ENCODE results near the gene LILRB4. TPM values are rescaled to one million over a fixed set of nuclear protein-coding genes. Genes with fewer than 3 reads are reported as not detected.
"Not testable (repeated sequence)": the region's sequence is repeated elsewhere in the genome, so short reads cannot be mapped to it uniquely, and the experiment has no call there.

LILRB4 gene
- total and polyA plus RNA-seq, 10 donors = 11.2 to 40.3 (median 24.8) TPM

GRCh38 chr19:54696117-54696548 is 33.3 kb downstream of the LILRB4 start:
- TF ChIP-seq CTCF (IDR thresholded peaks at IDR 0.05 in 8 of 11, conservative IDR thresholded peaks at IDR 0.05 in 3 of 11) (no peak), POLR2A (IDR thresholded peaks at IDR 0.05) (no peak), POLR2AphosphoS5 (IDR thresholded peaks at IDR 0.05) (no peak)
- intact Hi-C loops (cut with DNase I; ENCODE audit: low total_unique reads) = no loop called here
- H3K27ac ChIP-seq = no peak overlapping the region
- peaks cover 0 to 14% (median 0%) of the 10 kb centered on the region in 6 donors for H3K4me1 ChIP-seq
- no peak overlapping the region for H3K4me3 ChIP-seq
- H3K9me3 ChIP-seq = peaks cover 0 to 7% (median 0%) of the 10 kb centered on the region in 8 donors
- DNase-seq = no peak
- peaks cover 0 to 73% (median 0%) of the 10 kb centered on the region in 7 donors for H3K27me3 ChIP-seq (replicated peaks in 1 of 7)
- no peaks in the 10 kb centered on the region for H3K36me3 ChIP-seq
- WGBS, 5 donors = 47 to 69% (median 56%) methylated on average over 5 to 8 of the region's 8 CpGs

- H3K36me3 ChIP-seq = no peaks in the 10 kb centered on the region
- H3K9me3 ChIP-seq = peaks cover 0 to 7% (median 0%) of the 10 kb centered on the region in 8 donors
- no peak overlapping the region for H3K27ac ChIP-seq
- 21 to 43% (median 36%) methylated on average over 2 of the region's 2 CpGs for WGBS, 5 donors
- peaks cover 0 to 75% (median 0%) of the 10 kb centered on the region in 7 donors for H3K27me3 ChIP-seq (replicated peaks in 1 of 7)
- DNase-seq = no peak
- no peak for TF ChIP-seq POLR2A (IDR thresholded peaks at IDR 0.05)
- TF ChIP-seq CTCF (IDR thresholded peaks at IDR 0.05 in 8 of 11, conservative IDR thresholded peaks at IDR 0.05 in 3 of 11) = no peak
- TF ChIP-seq POLR2AphosphoS5 (IDR thresholded peaks at IDR 0.05) = no peak
- intact Hi-C loops (cut with DNase I; ENCODE audit: low total_unique reads) = no loop called here
- H3K4me1 ChIP-seq = peaks cover 0 to 13% (median 0%) of the 10 kb centered on the region in 6 donors
- H3K4me3 ChIP-seq = no peak overlapping the region
These were observed 34.0 kb downstream of the LILRB4 start for GRCh38 chr19:54696766-54697165.

- 78 to 85% (median 83%) methylated on average over 9 to 13 of the region's 13 CpGs for WGBS, 5 donors
- intact Hi-C loops (cut with DNase I; ENCODE audit: low total_unique reads); DNase-seq; H3K27ac ChIP-seq; H3K4me3 ChIP-seq; H3K4me1 ChIP-seq; H3K36me3 ChIP-seq; H3K9me3 ChIP-seq: not testable (repeated sequence)
- H3K27me3 ChIP-seq (replicated peaks in 1 of 7) = peaks cover 0 to 66% (median 0%) of the 10 kb centered on the region in 7 donors
These were observed 34.9 kb downstream of the LILRB4 start for GRCh38 chr19:54697716-54698115.

GRCh38 chr19:54704928-54705327 is 42.1 kb downstream of the LILRB4 start:
- H3K36me3 ChIP-seq = no peaks in the 10 kb centered on the region
- H3K27ac ChIP-seq = no peak overlapping the region
- no peak for DNase-seq
- TF ChIP-seq POLR2AphosphoS5 (IDR thresholded peaks at IDR 0.05) (no peak), CTCF (IDR thresholded peaks at IDR 0.05 in 8 of 11, conservative IDR thresholded peaks at IDR 0.05 in 3 of 11) (no peak), POLR2A (IDR thresholded peaks at IDR 0.05) (no peak)
- no peaks in the 10 kb centered on the region for H3K9me3 ChIP-seq
- peaks cover 0 to 30% (median 0%) of the 10 kb centered on the region in 7 donors for H3K27me3 ChIP-seq (replicated peaks in 1 of 7)
- whole genome bisulfite sequencing, 5 donors = 69 to 83% (median 75%) methylated on average over 8 of the region's 8 CpGs
- intact Hi-C loops (cut with DNase I; ENCODE audit: low total_unique reads) = no loop called here
- H3K4me1 ChIP-seq = peaks cover 0 to 14% (median 0%) of the 10 kb centered on the region in 6 donors
- H3K4me3 ChIP-seq = no peak overlapping the region

GRCh38 chr19:54707962-54708361 is 45.2 kb downstream of the LILRB4 start:
- peaks cover 0 to 16% (median 0%) of the 10 kb centered on the region in 7 donors for H3K27me3 ChIP-seq (replicated peaks in 1 of 7)
- H3K4me1 ChIP-seq = peaks cover 0 to 23% (median 3%) of the 10 kb centered on the region in 6 donors
- 16 to 30% (median 24%) methylated on average over 2 to 4 of the region's 4 CpGs for WGBS, 5 donors
- intact Hi-C loops (cut with DNase I; ENCODE audit: low total_unique reads) = no loop called here
- peak; percentile 78 for DNase-seq
- H3K36me3 ChIP-seq = no peaks in the 10 kb centered on the region
- H3K9me3 ChIP-seq = no peaks in the 10 kb centered on the region
- H3K27ac ChIP-seq = no peak overlapping the region
- no peak overlapping the region for H3K4me3 ChIP-seq
- TF ChIP-seq POLR2AphosphoS5 (IDR thresholded peaks at IDR 0.05) (peak in 1 of 3 donors; percentile 37), CTCF (IDR thresholded peaks at IDR 0.05 in 8 of 11, conservative IDR thresholded peaks at IDR 0.05 in 3 of 11) (no peak)

Data from spleen (tissue), 11 donors.